Gastroesophageal sphincter (tissue), 3 donors: Measurements from ENCODE around the gene PTBP3.

Source experiments
- CTCF ChIP-seq, 4 experiments: fragments of 200-600 bp in 2 of 4; fragments of 450-650 bp in 2 of 4; sonication (generic) in 1 of 4; IDR thresholded peaks; one replicate each; pipeline ENCODE4 v1.5.1; 2017 to 2019; ENCODE audit warnings: antibody characterized with exemption in 4 of 4, mild to moderate bottlenecking in 2 of 4, moderate library complexity in 2 of 4
- EP300 ChIP-seq: sonication (generic); formaldehyde crosslinking; IDR thresholded peaks from one replicate; pipeline ENCODE4 v1.6.1; 2017; ENCODE audit warnings: antibody characterized with exemption, mild to moderate bottlenecking
- POLR2A ChIP-seq, 2 donors: fragments of 450-650 bp; IDR thresholded peaks; one replicate each; pipeline ENCODE4 v1.6.1; 2017; ENCODE audit warnings: antibody characterized with exemption in 2 of 2, mild to moderate bottlenecking in 2 of 2, moderate library complexity in 1 of 2

GRCh38 chr9:112265391-112265790 is 68.0 kb downstream of the PTBP3 start:
- TF ChIP-seq CTCF (IDR thresholded peaks at IDR 0.05) (no peak), POLR2A (IDR thresholded peaks at IDR 0.05) (no peak), EP300 (no peak)
